Measurements from ENCODE around the gene ASB18. TPM values are rescaled to one million over a fixed set of nuclear protein-coding genes. Genes with fewer than 3 reads are reported as not detected.

Gene ASB18
- total and polyA plus RNA-seq, 2 of the 8 experiments (the other 6 are each of a cell fraction or from before 2014, with no cell fraction given) = not detected

- no peak overlapping the region for H3K14ac ChIP-seq (ENCODE audit: insufficient read length)
- no peaks in the 10 kb centered on the region for H3K23me2 ChIP-seq (ENCODE audit: low read depth, low read length)
- H3K18ac ChIP-seq (ENCODE audit: extremely low read depth, low read length) = no peak overlapping the region
- H3K56ac ChIP-seq (replicated peaks; ENCODE audit: insufficient read length, low read depth, low read length) = no peak overlapping the region
- no peak for TF ChIP-seq BCL11A (IDR thresholded peaks at IDR 0.05; ENCODE audit: low read depth in 2 of 2, low read length in 2 of 2)
- no peak for TF ChIP-seq KDM1A (IDR thresholded peaks at IDR 0.05; ENCODE audit: borderline replicate concordance, low read length)
- no peak for TF ChIP-seq HDAC2 (IDR thresholded peaks at IDR 0.05; ENCODE audit: borderline replicate concordance in 1 of 2, low read depth in 2 of 2, low read length in 2 of 2)
- TF ChIP-seq KDM5A (IDR thresholded peaks at IDR 0.05; ENCODE audit: low read length) = no peak
- TF ChIP-seq TBP (IDR thresholded peaks at IDR 0.05; ENCODE audit: low read depth, low read length) = no peak
- no peak overlapping the region for H3K9ac ChIP-seq (replicated peaks in 1 of 4; ENCODE audit: extremely low read depth in 1 of 4, low read depth in 3 of 4, low read length in 3 of 4)
- H2AK5ac ChIP-seq (ENCODE audit: low read depth, low read length) = no peak overlapping the region
- 86% methylated on average over 4 of the region's 4 CpGs; no CpG with 5 or more reads in 1 of the 2 experiments for WGBS, 2 experiments (ENCODE audit: extremely low coverage in 1 of 2, insufficient coverage in 1 of 2, insufficient read length in 1 of 2, insufficient replicate concordance in 2 of 2, low coverage in 1 of 2, low lambda C conversion rate in 2 of 2, missing lambda C conversion rate in 1 of 2)
- H3K79me2 ChIP-seq (ENCODE audit: control insufficient read depth in 1 of 2, insufficient read depth in 2 of 2, low read length in 2 of 2) = no peaks in the 10 kb centered on the region
- no peaks in the 10 kb centered on the region for H4K20me1 ChIP-seq (replicated peaks in 1 of 2; ENCODE audit: control insufficient read depth in 1 of 2, insufficient read depth in 2 of 2, low read length in 2 of 2)
- no peak for DNase-seq (ENCODE audit: low read depth in 1 of 2, low spot score in 2 of 2)
- FAIRE-seq = no peak
- H4K8ac ChIP-seq (ENCODE audit: extremely low read depth, insufficient read depth, low read length) = no peak overlapping the region
- no peaks in the 10 kb centered on the region for H3K4me1 ChIP-seq (replicated peaks in 1 of 4; ENCODE audit: control insufficient read depth in 3 of 4, insufficient read depth in 4 of 4, low read length in 3 of 4)
- H3K4me2 ChIP-seq (ENCODE audit: insufficient read depth in 1 of 2, low read depth in 2 of 2, low read length in 2 of 2) = no peak overlapping the region
- H3K27me3 ChIP-seq (replicated peaks in 1 of 4; ENCODE audit: control insufficient read depth in 3 of 4, extremely low read depth in 1 of 4, insufficient read depth in 3 of 4, low read length in 3 of 4) = no peaks in the 10 kb centered on the region; a peak in 1 of 7 replicates
- H2BK5ac ChIP-seq (ENCODE audit: low read depth, low read length) = no peak overlapping the region
- no peak overlapping the region for H2BK20ac ChIP-seq (ENCODE audit: low read length)
- no peak overlapping the region for H2AFZ ChIP-seq (ENCODE audit: low read length)
- no peaks in the 10 kb centered on the region for H3K36me3 ChIP-seq (ENCODE audit: control insufficient read depth in 2 of 4, insufficient read depth in 4 of 4, low read length in 3 of 4)
- CTCF ChIA-PET (ENCODE audit: partially characterized antibody) = interaction anchor here (0.6 to 1.3 kb wide), 4 partner anchors 18 to 352 kb away, joined by 3 read pairs; partner anchors contain the start of gene ACKR3
- no peaks in the 10 kb centered on the region for H3K79me1 ChIP-seq (ENCODE audit: low read depth, low read length)
- H2BK120ac ChIP-seq (replicated peaks; ENCODE audit: low read depth, low read length) = no peak overlapping the region
- H3K27ac ChIP-seq (ENCODE audit: low read depth, low read length) = no peak overlapping the region
- no peak overlapping the region for H2BK15ac ChIP-seq (ENCODE audit: low read length)
- H3K9me3 ChIP-seq (ENCODE audit: insufficient read depth in 2 of 2, low read depth in 1 of 2, low read length in 1 of 2) = 0 out of 4 replicates have a peak, but pooled peaks cover 0 to 2% of the 10 kb centered on the region in 2 experiments
- no peak overlapping the region for H3K4ac ChIP-seq (replicated peaks; ENCODE audit: insufficient read length, low read depth, low read length)
- POLR2A ChIA-PET (ENCODE audit: partially characterized antibody) = interaction anchor here (2.0 kb wide), 1 partner anchor 9 kb away, joined by 4 read pairs; no protein-coding TSS in a partner anchor
- H4K91ac ChIP-seq (replicated peaks; ENCODE audit: insufficient read length, low read length) = no peak overlapping the region
- H3K4me3 ChIP-seq (ENCODE audit: extremely low read depth in 1 of 4, insufficient read depth in 2 of 4, low read depth in 3 of 4, low read length in 4 of 4) = no peak overlapping the region
- no peak overlapping the region for H3K23ac ChIP-seq (ENCODE audit: insufficient read length)
- no peak overlapping the region for H2BK12ac ChIP-seq (ENCODE audit: low read depth, low read length)
- no peak overlapping the region for H4K5ac ChIP-seq (ENCODE audit: insufficient read length, low read depth, low read length)
Measured at GRCh38 chr2:236217926-236218325, 46.3 kb downstream of the ASB18 start.

Measured in H1 (cell line).